ENCODE data around the gene PLGRKT.

The PLGRKT gene, protein sequence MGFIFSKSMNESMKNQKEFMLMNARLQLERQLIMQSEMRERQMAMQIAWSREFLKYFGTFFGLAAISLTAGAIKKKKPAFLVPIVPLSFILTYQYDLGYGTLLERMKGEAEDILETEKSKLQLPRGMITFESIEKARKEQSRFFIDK

DNA sequence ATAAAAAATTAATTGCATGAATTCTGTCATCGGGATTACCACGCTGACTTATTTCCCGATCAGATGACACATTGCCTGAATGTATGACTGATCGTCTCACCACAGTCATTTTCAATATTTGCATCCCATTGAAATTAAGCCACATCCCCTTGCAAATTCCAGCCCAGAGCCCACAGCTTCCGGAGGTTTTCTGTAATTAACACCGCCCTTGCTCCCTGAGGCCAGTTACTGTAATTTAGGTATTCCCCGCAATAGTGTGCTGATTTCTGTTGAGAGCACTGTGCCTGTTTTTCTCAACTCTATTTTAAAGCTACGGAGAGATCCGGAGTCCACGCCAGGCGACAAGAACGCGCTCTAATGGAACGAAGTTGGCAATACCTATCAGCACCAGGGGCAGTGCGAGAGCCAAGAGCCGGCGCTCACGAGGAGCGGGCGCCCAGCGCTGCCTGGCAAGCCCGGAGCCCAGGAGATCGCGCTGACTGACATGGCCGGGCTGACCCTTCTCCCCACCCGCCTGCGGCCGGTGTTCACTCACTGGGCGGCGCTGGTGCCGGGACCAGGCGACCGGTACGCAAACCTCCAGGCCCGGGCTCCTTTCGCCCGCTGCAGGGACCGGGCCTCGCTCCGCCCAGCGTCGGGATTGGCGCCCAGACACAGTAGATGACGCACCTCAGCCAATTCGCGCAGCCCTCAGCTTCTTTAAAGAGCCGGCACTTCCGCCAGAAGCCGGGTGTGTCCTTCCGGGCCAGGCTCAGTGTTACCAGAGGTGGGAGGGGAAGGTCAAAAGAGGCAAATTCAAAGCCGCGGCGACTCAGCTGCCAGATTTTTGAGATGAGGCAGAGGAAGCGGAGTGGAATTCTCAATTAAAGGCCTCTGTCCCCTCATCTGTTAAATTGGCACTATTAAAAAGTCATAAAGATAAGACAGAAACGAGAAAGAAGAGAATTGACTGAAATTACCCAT is at the start of gene PLGRKT:
TSS of gene PLGRKT (minus strand) at position 672 of the 963 bp plus-strand sequence. CDS start 5,948 bp downstream, outside the sequence.
- peak; percentile 86 for DNase-seq (ENCODE audit: low read depth, low spot score)
- Histone ChIP-seq H3K36me3 (ENCODE audit: insufficient read depth, insufficient read length, low read length) (peaks cover 16% of the 10 kb centered on the region), H3K27me3 (ENCODE audit: insufficient read depth, insufficient read length) (no peaks in the 10 kb centered on the region), H3K9me3 (ENCODE audit: insufficient read depth, low read length) (peaks cover 40% of the 10 kb centered on the region), H3K4me3 (ENCODE audit: insufficient read length, low read depth) (peak within 1 kb of the TSS; percentile 78), H3K4me1 (ENCODE audit: insufficient read depth, insufficient read length) (no peaks in the 10 kb centered on the region), H3K9ac (ENCODE audit: insufficient read length, low read depth) (peak within 1 kb of the TSS; percentile 85)
- TF ChIP-seq SUZ12 (IDR thresholded peaks at IDR 0.05; ENCODE audit: extremely low read depth, insufficient read depth, insufficient read length) (no peak), YY1 (IDR thresholded peaks at IDR 0.05; ENCODE audit: insufficient read depth, insufficient read length) (no peak), ZNF274 (IDR thresholded peaks at IDR 0.05; ENCODE audit: low read depth, low read length) (no peak)

DNA sequence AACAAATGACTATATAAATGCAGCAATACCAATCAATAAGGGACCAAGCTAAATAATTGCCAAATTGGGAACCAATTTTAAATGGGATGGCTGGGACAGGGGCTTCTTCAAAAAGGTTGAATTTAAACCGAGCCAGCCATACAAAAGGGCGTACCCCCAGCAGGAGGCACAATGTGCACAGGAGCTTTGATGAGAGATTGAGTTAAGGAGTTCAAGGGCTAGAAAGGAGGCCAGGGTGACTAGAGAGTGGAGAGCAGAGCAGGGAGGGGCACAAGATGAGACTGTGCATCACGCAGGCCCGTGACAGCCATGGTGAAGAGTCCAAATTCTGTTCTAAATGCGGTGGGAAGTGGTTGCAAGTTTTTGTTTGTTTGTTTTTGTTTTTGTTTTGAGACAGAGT is 49.3 kb upstream of the PLGRKT start:
- H3K9me3 ChIP-seq (ENCODE audit: insufficient read depth, low read length), result peaks cover 8% of the 10 kb centered on the region
- H3K27me3 ChIP-seq (ENCODE audit: insufficient read depth, insufficient read length), result no peaks in the 10 kb centered on the region
- no peaks in the 10 kb centered on the region for H3K4me1 ChIP-seq (ENCODE audit: insufficient read depth, insufficient read length)
- no peak overlapping the region for H3K4me3 ChIP-seq (ENCODE audit: insufficient read length, low read depth)
- TF ChIP-seq ZNF274 (IDR thresholded peaks at IDR 0.05; ENCODE audit: low read depth, low read length) (no peak), YY1 (IDR thresholded peaks at IDR 0.05; ENCODE audit: insufficient read depth, insufficient read length) (no peak), SUZ12 (IDR thresholded peaks at IDR 0.05; ENCODE audit: extremely low read depth, insufficient read depth, insufficient read length) (no peak)
- H3K36me3 ChIP-seq (ENCODE audit: insufficient read depth, insufficient read length, low read length), result no peaks in the 10 kb centered on the region
- DNase-seq (ENCODE audit: low read depth, low spot score), result no peak
- no peak overlapping the region for H3K9ac ChIP-seq (ENCODE audit: insufficient read length, low read depth)

DNA sequence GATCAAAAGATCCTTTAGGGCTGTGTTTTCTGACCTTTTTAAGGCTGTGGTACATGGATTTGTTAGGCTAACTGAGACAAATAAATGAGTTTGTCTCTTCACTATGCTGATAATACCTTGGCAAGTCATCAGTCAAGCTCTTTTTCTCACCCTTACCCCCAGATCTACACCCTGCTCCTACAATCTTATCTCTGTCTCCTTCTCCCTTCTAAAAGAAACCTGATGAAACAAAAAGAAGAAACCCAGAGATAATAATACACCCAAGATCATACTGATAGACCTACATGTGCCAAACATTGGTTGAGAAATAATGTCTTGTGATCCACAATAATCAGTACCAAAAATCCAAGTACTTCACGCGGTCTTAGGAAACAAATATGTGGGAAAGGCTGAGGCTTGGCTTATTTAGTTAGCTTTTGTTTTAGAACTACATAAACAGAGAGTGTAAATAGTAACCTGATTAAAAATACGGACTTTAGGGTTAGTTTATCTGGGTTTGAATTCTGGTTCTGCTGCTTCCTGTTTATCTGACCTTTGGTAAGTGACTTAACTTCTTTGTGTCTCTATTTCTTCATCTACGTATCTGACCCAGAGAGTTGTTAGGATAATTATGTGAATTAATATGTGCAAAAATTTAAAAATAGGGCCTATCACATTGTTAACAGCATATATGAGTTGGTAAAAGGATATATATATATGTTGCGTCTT is 47.8 kb upstream of the PLGRKT start:
- H3K27me3 ChIP-seq (ENCODE audit: insufficient read depth, insufficient read length), result no peaks in the 10 kb centered on the region
- H3K4me1 ChIP-seq (ENCODE audit: insufficient read depth, insufficient read length), result no peaks in the 10 kb centered on the region
- H3K36me3 ChIP-seq (ENCODE audit: insufficient read depth, insufficient read length, low read length), result no peaks in the 10 kb centered on the region
- DNase-seq (ENCODE audit: low read depth, low spot score), result no peak
- TF ChIP-seq ZNF274 (IDR thresholded peaks at IDR 0.05; ENCODE audit: low read depth, low read length) (no peak), SUZ12 (IDR thresholded peaks at IDR 0.05; ENCODE audit: extremely low read depth, insufficient read depth, insufficient read length) (no peak), YY1 (IDR thresholded peaks at IDR 0.05; ENCODE audit: insufficient read depth, insufficient read length) (no peak)
- H3K9me3 ChIP-seq (ENCODE audit: insufficient read depth, low read length), result peaks cover 7% of the 10 kb centered on the region
- H3K9ac ChIP-seq (ENCODE audit: insufficient read length, low read depth), result no peak overlapping the region
- no peak overlapping the region for H3K4me3 ChIP-seq (ENCODE audit: insufficient read length, low read depth)

DNA sequence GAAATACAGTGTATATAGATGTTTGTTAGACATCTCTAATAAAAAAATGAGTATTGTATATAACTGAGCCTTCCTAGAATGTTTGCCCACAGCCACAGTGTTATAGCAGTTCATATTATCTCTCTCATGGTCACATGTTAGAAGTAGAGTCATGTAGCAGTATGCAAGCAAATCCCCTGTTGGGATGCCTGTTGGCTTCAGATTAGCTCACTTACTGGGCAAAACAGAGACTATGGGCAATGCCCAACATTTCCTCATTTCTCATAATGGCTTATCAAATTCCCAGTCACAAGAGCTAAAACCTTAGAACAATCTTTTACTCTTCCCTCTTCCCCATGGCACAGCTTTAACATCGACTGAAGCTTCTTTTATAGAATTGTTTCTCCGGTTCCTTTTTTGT is 45.6 kb upstream of the PLGRKT start:
- H3K9ac ChIP-seq (ENCODE audit: insufficient read length, low read depth), result no peak overlapping the region
- no peak overlapping the region for H3K4me3 ChIP-seq (ENCODE audit: insufficient read length, low read depth)
- no peaks in the 10 kb centered on the region for H3K4me1 ChIP-seq (ENCODE audit: insufficient read depth, insufficient read length)
- H3K9me3 ChIP-seq (ENCODE audit: insufficient read depth, low read length), result 0 out of 2 replicates have a peak, but pooled peaks cover 2% of the 10 kb centered on the region
- no peak for DNase-seq (ENCODE audit: low read depth, low spot score)
- H3K27me3 ChIP-seq (ENCODE audit: insufficient read depth, insufficient read length), result no peaks in the 10 kb centered on the region
- no peak for TF ChIP-seq YY1 (IDR thresholded peaks at IDR 0.05; ENCODE audit: insufficient read depth, insufficient read length)
- no peak for TF ChIP-seq SUZ12 (IDR thresholded peaks at IDR 0.05; ENCODE audit: extremely low read depth, insufficient read depth, insufficient read length)
- no peak for TF ChIP-seq ZNF274 (IDR thresholded peaks at IDR 0.05; ENCODE audit: low read depth, low read length)
- H3K36me3 ChIP-seq (ENCODE audit: insufficient read depth, insufficient read length, low read length), result no peaks in the 10 kb centered on the region

DNA sequence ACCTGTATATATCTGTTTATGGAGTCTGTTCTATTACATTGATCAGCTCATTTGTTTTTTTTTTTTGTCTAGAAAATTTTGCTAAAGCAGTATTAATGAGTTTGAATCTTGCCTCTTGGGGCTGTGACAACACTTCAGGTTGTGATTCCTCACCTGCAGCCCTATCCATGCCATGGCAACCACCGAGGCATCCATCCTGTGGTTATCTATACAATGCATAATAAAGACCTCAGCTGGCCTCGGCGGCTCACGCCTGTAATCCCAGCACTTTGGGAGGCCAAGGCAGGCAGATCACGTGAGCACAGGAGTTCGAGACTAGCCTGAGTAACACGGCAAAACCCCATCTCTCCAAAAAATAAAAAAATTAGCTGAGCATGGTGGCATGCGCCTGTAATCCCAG is 44.5 kb upstream of the PLGRKT start:
- DNase-seq (ENCODE audit: low read depth, low spot score), result no peak
- H3K27me3 ChIP-seq (ENCODE audit: insufficient read depth, insufficient read length), result no peaks in the 10 kb centered on the region
- TF ChIP-seq YY1 (IDR thresholded peaks at IDR 0.05; ENCODE audit: insufficient read depth, insufficient read length), result no peak
- no peak for TF ChIP-seq ZNF274 (IDR thresholded peaks at IDR 0.05; ENCODE audit: low read depth, low read length)
- TF ChIP-seq SUZ12 (IDR thresholded peaks at IDR 0.05; ENCODE audit: extremely low read depth, insufficient read depth, insufficient read length), result no peak
- peaks cover 14% of the 10 kb centered on the region for H3K9me3 ChIP-seq (ENCODE audit: insufficient read depth, low read length)
- H3K4me1 ChIP-seq (ENCODE audit: insufficient read depth, insufficient read length), result no peaks in the 10 kb centered on the region
- no peaks in the 10 kb centered on the region for H3K36me3 ChIP-seq (ENCODE audit: insufficient read depth, insufficient read length, low read length)
- H3K9ac ChIP-seq (ENCODE audit: insufficient read length, low read depth), result no peak overlapping the region
- H3K4me3 ChIP-seq (ENCODE audit: insufficient read length, low read depth), result no peak overlapping the region

DNA sequence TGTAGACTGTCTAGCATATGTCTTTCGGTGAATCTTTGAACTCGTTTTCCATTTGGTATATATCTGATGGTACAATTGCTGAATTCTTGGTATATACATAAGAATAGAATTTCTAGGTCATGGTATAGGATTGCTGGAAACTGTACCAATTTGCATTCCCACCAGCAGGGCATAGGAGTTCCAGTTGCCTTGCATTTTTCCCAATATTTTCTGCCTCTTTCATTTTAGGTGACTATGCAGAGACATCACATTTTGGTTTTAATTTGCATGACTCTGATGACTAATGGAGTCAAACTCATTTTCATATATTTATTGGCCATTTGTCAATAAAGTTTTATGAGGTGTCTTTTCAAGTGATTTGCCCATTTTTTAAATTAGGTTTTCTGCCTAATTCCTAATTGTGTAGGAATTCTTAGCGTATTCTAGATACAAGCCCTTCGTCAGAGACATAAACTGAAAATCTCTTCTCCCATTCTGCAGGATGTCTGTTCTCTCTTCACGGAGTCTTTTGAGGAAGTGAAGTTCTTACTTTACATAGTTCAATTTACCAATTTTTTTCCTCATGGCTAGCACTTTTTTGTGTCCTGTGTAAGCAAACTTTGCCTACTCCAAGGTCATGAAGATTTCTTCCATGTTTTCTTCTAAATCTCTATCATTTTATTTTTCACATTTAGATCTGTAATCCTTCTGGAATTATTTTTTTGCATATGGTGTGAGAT is 43.8 kb upstream of the PLGRKT start:
- Histone ChIP-seq H3K4me1 (ENCODE audit: insufficient read depth, insufficient read length) (no peaks in the 10 kb centered on the region), H3K9me3 (ENCODE audit: insufficient read depth, low read length) (peaks cover 18% of the 10 kb centered on the region), H3K4me3 (ENCODE audit: insufficient read length, low read depth) (no peak overlapping the region), H3K27me3 (ENCODE audit: insufficient read depth, insufficient read length) (no peaks in the 10 kb centered on the region), H3K9ac (ENCODE audit: insufficient read length, low read depth) (no peak overlapping the region), H3K36me3 (ENCODE audit: insufficient read depth, insufficient read length, low read length) (no peaks in the 10 kb centered on the region)
- DNase-seq (ENCODE audit: low read depth, low spot score), result no peak
- no peak for TF ChIP-seq YY1 (IDR thresholded peaks at IDR 0.05; ENCODE audit: insufficient read depth, insufficient read length)
- TF ChIP-seq ZNF274 (IDR thresholded peaks at IDR 0.05; ENCODE audit: low read depth, low read length), result no peak
- no peak for TF ChIP-seq SUZ12 (IDR thresholded peaks at IDR 0.05; ENCODE audit: extremely low read depth, insufficient read depth, insufficient read length)

Data from NT2/D1 (cell line).